GM23338 (cell line): ENCODE data around the gene SH3PXD2B.

Experiments
- CREB1 ChIP-seq: fragments of 250-450 bp; sonication (Bioruptor Pico); IDR thresholded peaks from 2 replicates; pipeline ENCODE4 v1.5.0; 2020; ENCODE audit warnings: low read depth, mild to moderate bottlenecking, moderate library complexity
- EZH2 ChIP-seq: fragments of 200-600 bp; sonication (generic); IDR thresholded peaks from one replicate; pipeline ENCODE4 v1.8.0; 2017; ENCODE audit warnings: antibody characterized with exemption, mild to moderate bottlenecking, low read depth; ENCODE audit not compliant: unreplicated experiment
- EZH2phosphoT487 ChIP-seq: fragments of 200-600 bp; sonication (generic); IDR thresholded peaks from one replicate; pipeline ENCODE4 v1.8.1; 2018; ENCODE audit warnings: antibody characterized with exemption; ENCODE audit not compliant: unreplicated experiment
- JUNB ChIP-seq: IDR thresholded peaks from one replicate; pipeline ENCODE4 v1.6.1; 2016; ENCODE audit warnings: antibody characterized with exemption; ENCODE audit not compliant: unreplicated experiment
- NANOG ChIP-seq: IDR thresholded peaks from 2 replicates; pipeline ENCODE4 v1.6.1; 2016; ENCODE audit warnings: antibody characterized with exemption, borderline replicate concordance
- POLR2AphosphoS5 ChIP-seq: IDR thresholded peaks from 2 replicates; pipeline ENCODE4 v1.6.1; 2016; ENCODE audit warnings: antibody characterized with exemption, low read depth
- STAT1 ChIP-seq: IDR thresholded peaks from one replicate; pipeline ENCODE4 v1.6.1; 2016; ENCODE audit warnings: antibody characterized with exemption; ENCODE audit not compliant: unreplicated experiment
- ZNF114 ChIP-seq: fragments of 250-450 bp; sonication (Bioruptor Pico); IDR thresholded peaks from 2 replicates; pipeline ENCODE4 v1.5.0; 2020; ENCODE audit warnings: mild to moderate bottlenecking, moderate library complexity
- ZNF331 ChIP-seq: fragments of 250-450 bp; sonication (Bioruptor Pico); IDR thresholded peaks from 2 replicates; pipeline ENCODE4 v1.5.0; 2020; ENCODE audit warnings: low read depth, mild to moderate bottlenecking, moderate library complexity
- TF ChIP-seq, protein P1 (sequence below), 2 experiments: fragments of 200-600 bp in 1 of 2; sonication (generic) in 1 of 2; conservative IDR thresholded peaks; 2 replicates each; pipeline versions ENCODE4 v1.5.1 to v1.6.1; 2016 to 2017; ENCODE audit warnings: antibody characterized with exemption in 2 of 2, low read depth in 2 of 2, mild to moderate bottlenecking in 2 of 2, moderate library complexity in 1 of 2
- TF ChIP-seq, protein P2 (sequence below): IDR thresholded peaks from one replicate; pipeline ENCODE4 v1.6.1; 2018; ENCODE audit warnings: antibody characterized with exemption; ENCODE audit not compliant: unreplicated experiment
- TF ChIP-seq, protein P3 (sequence below): IDR thresholded peaks from 2 replicates; pipeline ENCODE4 v1.6.1; 2016; ENCODE audit warnings: antibody characterized with exemption
- TF ChIP-seq, protein P4 (sequence below): fragments of 250-450 bp; sonication (Bioruptor Pico); IDR thresholded peaks from 2 replicates; pipeline ENCODE4 v1.5.0; 2020; ENCODE audit warnings: mild to moderate bottlenecking, moderate library complexity

DNA sequence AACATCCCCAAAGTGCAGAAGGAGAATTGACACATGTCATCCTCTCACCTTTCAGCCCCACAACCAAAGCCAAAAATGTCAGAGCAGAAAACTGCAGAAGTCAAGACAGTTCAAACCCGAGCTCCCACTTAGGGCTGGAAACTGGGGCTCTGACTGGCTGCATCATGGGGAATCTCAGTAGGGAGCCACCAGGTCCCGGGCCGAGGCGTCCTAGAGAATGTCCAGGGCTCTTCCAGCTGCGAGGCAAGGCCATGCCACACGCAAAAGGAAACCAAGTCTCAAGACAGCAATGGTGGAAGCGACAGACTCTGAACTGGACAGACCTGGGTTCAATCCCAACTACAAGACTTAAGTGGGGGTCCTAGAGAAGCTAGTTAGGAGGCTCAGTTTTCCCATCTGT is 13.8 kb downstream of the SH3PXD2B start:
- TF ChIP-seq, protein P1, sequence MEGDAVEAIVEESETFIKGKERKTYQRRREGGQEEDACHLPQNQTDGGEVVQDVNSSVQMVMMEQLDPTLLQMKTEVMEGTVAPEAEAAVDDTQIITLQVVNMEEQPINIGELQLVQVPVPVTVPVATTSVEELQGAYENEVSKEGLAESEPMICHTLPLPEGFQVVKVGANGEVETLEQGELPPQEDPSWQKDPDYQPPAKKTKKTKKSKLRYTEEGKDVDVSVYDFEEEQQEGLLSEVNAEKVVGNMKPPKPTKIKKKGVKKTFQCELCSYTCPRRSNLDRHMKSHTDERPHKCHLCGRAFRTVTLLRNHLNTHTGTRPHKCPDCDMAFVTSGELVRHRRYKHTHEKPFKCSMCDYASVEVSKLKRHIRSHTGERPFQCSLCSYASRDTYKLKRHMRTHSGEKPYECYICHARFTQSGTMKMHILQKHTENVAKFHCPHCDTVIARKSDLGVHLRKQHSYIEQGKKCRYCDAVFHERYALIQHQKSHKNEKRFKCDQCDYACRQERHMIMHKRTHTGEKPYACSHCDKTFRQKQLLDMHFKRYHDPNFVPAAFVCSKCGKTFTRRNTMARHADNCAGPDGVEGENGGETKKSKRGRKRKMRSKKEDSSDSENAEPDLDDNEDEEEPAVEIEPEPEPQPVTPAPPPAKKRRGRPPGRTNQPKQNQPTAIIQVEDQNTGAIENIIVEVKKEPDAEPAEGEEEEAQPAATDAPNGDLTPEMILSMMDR (conservative IDR thresholded peaks at IDR 0.05; ENCODE audit: low read depth in 2 of 2), result no peak
- TF ChIP-seq JUNB, result no peak
- TF ChIP-seq, protein P2, sequence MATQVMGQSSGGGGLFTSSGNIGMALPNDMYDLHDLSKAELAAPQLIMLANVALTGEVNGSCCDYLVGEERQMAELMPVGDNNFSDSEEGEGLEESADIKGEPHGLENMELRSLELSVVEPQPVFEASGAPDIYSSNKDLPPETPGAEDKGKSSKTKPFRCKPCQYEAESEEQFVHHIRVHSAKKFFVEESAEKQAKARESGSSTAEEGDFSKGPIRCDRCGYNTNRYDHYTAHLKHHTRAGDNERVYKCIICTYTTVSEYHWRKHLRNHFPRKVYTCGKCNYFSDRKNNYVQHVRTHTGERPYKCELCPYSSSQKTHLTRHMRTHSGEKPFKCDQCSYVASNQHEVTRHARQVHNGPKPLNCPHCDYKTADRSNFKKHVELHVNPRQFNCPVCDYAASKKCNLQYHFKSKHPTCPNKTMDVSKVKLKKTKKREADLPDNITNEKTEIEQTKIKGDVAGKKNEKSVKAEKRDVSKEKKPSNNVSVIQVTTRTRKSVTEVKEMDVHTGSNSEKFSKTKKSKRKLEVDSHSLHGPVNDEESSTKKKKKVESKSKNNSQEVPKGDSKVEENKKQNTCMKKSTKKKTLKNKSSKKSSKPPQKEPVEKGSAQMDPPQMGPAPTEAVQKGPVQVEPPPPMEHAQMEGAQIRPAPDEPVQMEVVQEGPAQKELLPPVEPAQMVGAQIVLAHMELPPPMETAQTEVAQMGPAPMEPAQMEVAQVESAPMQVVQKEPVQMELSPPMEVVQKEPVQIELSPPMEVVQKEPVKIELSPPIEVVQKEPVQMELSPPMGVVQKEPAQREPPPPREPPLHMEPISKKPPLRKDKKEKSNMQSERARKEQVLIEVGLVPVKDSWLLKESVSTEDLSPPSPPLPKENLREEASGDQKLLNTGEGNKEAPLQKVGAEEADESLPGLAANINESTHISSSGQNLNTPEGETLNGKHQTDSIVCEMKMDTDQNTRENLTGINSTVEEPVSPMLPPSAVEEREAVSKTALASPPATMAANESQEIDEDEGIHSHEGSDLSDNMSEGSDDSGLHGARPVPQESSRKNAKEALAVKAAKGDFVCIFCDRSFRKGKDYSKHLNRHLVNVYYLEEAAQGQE, result no peak
- no peak for TF ChIP-seq EZH2phosphoT487
- no peak for TF ChIP-seq CREB1 (CRISPR knock-in tag)
- no peak for TF ChIP-seq POLR2AphosphoS5
- TF ChIP-seq EZH2, result no peak
- TF ChIP-seq ZNF114 (CRISPR knock-in tag), result no peak
- TF ChIP-seq NANOG, result no peak
- no peak for TF ChIP-seq STAT1
- TF ChIP-seq ZNF331 (CRISPR knock-in tag), result no peak
- TF ChIP-seq, protein P3, sequence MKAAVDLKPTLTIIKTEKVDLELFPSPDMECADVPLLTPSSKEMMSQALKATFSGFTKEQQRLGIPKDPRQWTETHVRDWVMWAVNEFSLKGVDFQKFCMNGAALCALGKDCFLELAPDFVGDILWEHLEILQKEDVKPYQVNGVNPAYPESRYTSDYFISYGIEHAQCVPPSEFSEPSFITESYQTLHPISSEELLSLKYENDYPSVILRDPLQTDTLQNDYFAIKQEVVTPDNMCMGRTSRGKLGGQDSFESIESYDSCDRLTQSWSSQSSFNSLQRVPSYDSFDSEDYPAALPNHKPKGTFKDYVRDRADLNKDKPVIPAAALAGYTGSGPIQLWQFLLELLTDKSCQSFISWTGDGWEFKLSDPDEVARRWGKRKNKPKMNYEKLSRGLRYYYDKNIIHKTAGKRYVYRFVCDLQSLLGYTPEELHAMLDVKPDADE, result no peak
- TF ChIP-seq, protein P4, sequence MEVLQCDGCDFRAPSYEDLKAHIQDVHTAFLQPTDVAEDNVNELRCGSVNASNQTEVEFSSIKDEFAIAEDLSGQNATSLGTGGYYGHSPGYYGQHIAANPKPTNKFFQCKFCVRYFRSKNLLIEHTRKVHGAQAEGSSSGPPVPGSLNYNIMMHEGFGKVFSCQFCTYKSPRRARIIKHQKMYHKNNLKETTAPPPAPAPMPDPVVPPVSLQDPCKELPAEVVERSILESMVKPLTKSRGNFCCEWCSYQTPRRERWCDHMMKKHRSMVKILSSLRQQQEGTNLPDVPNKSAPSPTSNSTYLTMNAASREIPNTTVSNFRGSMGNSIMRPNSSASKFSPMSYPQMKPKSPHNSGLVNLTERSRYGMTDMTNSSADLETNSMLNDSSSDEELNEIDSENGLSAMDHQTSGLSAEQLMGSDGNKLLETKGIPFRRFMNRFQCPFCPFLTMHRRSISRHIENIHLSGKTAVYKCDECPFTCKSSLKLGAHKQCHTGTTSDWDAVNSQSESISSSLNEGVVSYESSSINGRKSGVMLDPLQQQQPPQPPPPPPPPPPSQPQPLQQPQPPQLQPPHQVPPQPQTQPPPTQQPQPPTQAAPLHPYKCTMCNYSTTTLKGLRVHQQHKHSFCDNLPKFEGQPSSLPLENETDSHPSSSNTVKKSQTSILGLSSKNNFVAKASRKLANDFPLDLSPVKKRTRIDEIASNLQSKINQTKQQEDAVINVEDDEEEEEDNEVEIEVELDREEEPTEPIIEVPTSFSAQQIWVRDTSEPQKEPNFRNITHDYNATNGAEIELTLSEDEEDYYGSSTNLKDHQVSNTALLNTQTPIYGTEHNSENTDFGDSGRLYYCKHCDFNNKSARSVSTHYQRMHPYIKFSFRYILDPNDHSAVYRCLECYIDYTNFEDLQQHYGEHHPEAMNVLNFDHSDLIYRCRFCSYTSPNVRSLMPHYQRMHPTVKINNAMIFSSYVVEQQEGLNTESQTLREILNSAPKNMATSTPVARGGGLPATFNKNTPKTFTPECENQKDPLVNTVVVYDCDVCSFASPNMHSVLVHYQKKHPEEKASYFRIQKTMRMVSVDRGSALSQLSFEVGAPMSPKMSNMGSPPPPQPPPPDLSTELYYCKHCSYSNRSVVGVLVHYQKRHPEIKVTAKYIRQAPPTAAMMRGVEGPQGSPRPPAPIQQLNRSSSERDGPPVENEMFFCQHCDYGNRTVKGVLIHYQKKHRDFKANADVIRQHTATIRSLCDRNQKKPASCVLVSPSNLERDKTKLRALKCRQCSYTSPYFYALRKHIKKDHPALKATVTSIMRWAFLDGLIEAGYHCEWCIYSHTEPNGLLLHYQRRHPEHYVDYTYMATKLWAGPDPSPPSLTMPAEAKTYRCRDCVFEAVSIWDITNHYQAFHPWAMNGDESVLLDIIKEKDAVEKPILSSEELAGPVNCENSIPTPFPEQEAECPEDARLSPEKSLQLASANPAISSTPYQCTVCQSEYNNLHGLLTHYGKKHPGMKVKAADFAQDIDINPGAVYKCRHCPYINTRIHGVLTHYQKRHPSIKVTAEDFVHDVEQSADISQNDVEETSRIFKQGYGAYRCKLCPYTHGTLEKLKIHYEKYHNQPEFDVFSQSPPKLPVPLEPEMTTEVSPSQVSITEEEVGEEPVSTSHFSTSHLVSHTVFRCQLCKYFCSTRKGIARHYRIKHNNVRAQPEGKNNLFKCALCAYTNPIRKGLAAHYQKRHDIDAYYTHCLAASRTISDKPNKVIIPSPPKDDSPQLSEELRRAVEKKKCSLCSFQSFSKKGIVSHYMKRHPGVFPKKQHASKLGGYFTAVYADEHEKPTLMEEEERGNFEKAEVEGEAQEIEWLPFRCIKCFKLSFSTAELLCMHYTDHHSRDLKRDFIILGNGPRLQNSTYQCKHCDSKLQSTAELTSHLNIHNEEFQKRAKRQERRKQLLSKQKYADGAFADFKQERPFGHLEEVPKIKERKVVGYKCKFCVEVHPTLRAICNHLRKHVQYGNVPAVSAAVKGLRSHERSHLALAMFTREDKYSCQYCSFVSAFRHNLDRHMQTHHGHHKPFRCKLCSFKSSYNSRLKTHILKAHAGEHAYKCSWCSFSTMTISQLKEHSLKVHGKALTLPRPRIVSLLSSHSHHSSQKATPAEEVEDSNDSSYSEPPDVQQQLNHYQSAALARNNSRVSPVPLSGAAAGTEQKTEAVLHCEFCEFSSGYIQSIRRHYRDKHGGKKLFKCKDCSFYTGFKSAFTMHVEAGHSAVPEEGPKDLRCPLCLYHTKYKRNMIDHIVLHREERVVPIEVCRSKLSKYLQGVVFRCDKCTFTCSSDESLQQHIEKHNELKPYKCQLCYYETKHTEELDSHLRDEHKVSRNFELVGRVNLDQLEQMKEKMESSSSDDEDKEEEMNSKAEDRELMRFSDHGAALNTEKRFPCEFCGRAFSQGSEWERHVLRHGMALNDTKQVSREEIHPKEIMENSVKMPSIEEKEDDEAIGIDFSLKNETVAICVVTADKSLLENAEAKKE (CRISPR knock-in tag), result no peak
